Testis (tissue), 2 donors: ENCODE results near the gene HPCA.

Experiments used
- POLR2A ChIP-seq: fragments of 450-650 bp; IDR thresholded peaks from one replicate; pipeline ENCODE4 v1.6.1; 2017; ENCODE audit warnings: antibody characterized with exemption, mild to moderate bottlenecking, moderate library complexity
- TF ChIP-seq, protein P1 (sequence below), 3 experiments: fragments of 450-650 bp in 2 of 3; fragments of 200-600 bp in 1 of 3; sonication (generic) in 1 of 3; IDR thresholded peaks; one replicate each; pipeline ENCODE4 v1.5.1; 2016 to 2019; ENCODE audit warnings: antibody characterized with exemption in 3 of 3, mild to moderate bottlenecking in 2 of 3, moderate library complexity in 1 of 3

DNA sequence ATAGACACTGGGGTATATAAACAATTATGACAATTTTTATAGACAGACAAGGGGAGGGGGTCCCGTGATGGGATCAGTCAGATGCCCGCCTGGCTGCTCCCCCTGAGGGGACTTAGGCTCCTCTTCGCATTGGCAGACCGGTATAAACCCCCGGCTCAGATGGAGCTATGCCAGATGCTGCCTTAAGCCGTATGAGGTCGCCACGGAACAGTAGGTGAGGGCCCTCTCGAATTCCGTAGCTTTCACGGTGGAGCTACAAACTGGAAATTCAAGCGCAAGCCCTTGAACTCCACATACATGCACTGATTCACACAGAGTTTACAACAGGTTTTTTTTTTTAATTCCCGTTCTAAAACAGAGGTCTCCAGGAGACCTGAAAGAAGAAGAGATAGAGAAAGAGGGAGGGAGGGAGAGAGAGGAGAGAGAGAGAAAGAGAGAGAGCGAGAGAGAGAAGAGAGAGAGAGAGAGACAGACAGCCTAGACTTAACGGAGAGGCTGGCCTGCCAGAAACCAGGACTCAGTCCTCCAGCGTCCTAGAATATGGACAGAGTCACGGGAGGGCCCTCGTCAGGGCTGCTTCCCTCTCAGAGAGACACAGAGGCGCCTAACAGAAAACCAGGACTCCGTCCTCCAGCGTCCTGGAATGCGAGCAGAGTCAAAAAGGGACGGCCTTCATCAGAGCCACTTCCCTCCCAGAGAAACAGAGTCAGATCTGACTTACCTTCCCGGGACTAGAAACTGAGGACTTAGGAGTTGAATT, 39.3 kb downstream of the HPCA start:
- TF ChIP-seq, protein P1, sequence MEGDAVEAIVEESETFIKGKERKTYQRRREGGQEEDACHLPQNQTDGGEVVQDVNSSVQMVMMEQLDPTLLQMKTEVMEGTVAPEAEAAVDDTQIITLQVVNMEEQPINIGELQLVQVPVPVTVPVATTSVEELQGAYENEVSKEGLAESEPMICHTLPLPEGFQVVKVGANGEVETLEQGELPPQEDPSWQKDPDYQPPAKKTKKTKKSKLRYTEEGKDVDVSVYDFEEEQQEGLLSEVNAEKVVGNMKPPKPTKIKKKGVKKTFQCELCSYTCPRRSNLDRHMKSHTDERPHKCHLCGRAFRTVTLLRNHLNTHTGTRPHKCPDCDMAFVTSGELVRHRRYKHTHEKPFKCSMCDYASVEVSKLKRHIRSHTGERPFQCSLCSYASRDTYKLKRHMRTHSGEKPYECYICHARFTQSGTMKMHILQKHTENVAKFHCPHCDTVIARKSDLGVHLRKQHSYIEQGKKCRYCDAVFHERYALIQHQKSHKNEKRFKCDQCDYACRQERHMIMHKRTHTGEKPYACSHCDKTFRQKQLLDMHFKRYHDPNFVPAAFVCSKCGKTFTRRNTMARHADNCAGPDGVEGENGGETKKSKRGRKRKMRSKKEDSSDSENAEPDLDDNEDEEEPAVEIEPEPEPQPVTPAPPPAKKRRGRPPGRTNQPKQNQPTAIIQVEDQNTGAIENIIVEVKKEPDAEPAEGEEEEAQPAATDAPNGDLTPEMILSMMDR (IDR thresholded peaks at IDR 0.05) = no peak
- no peak for TF ChIP-seq POLR2A
